Putamen (tissue), 1 donor: Measurements from ENCODE around the gene LCORL.
"Not testable (repeated sequence)": the region's sequence is repeated elsewhere in the genome, so short reads cannot be mapped to it uniquely, and the experiment has no call there.

ENCODE experiments used
- DNase-seq: peaks from one replicate; pipeline ENCODE4 v3.0.0-alpha.2; 2016; ENCODE audit warnings: low spot score

The LCORL gene

DNA sequence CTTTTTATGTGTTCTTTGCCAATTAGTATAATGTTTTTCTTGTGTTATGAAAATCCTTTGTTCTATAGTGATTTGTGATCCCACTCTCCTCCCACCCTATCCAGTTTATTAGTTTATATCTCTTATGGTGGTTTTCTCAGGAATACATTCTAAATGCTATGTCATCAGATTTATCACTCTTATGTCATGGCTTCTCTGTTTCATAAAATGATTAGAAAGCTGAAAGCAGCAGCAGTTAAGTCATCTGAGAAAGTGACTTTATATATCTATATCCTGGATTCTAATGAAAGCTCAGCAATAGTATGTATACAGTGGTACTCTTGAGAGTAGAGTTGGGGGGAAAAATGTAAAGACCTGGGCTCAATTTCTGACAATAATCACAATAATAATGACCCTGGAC is 169.6 kb downstream of the LCORL start:
- no peak for DNase-seq

DNA sequence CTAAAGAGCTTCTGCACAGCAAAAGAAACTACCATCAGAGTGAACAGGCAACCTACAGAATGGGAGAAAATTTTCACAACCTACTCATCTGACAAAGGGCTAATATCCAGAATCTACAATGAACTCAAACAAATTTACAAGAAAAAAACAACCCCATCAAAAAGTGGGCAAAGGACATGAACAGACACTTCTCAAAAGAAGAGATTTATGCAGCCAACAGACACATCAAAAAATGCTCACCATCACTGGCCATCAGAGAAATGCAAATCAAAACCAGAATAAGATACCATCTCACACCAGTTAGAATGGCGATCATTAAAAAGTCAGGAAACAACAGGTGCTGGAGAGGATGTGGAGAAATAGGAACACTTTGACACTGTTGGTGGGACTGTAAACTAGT is 171.3 kb downstream of the LCORL start:
- DNase-seq, result not testable (repeated sequence)

GRCh38 chr4:17846266-17846665 is 175.3 kb downstream of the LCORL start:
- DNase-seq, result no peak

DNA sequence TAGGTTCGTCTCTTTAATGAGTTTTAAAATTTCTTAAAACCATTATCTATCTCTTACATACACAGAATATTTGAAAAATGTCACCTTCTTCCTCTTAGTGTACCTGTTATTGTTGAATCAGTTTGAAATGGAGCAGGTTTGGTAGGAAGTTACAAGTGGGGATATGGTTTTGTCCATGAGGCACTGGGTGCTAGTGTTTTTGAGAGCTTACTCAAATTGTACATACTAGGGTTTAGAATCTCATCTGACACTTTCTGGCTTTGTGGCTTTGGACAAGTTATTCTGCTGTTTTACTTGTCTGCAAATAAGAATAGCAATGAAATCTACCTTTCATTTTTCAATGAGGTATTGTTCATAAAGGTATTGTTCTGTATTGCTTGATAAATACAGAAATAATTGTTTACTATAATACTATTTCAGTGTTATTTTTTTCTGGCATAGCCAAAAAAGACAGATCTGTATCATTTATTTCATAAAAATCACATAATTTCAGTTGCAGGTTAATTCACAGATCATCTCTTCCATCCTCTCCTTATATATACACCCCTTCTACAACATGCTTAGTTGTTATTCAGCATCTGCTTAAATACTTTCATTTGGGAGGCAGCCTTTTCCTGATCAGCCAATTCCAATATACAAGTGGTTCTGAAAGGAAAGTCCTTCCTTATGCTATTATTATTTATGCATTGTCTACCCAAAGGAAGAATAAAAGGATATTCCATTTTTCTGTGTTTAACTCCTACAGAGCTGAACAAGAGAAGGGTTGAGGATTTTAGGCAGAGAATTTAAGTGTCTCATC is 197.5 kb downstream of the LCORL start:
- DNase-seq, result no peak

DNA sequence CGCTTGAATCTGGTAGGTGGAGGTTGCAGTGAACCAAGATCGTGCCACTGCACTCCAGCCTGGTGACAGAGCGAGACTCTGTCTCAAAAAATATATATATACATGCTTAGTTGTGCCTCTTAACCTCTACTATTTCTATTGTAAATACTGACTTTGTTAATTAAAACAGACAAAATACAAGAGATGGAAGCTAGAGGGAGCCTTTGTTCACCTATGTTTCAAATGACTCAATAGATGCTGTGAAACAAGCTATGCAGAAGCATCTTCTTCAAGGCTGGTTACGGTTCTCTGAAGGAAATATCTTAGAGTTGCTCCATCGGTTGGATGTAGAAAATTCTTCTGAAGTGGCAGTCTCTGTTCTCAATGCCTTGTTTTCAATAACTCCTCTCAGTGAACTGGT is 204.5 kb downstream of the LCORL start:
- peak; percentile 43 for DNase-seq

GRCh38 chr4:17816142-17816541 is 205.4 kb downstream of the LCORL start:
- DNase-seq, result no peak

DNA sequence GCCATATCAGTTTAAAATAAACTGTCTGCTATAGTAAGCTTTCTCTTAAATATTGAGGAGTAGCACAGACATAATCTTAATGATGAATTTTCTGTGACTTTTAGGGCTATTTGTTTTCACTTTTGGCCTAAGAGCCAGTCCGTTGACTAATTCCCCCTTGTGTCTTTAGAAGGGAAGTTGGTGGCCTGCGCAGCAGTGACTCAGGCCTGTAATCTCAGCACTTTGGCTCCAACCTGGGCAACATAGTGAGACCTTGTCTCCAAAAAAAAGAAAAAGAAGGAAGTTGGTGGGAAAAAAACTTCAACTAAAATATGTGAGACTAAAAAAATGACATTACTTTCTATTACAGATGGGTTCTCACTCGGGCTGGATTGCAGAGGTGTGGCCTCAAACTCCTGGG is 207.4 kb downstream of the LCORL start:
- no peak for DNase-seq

DNA sequence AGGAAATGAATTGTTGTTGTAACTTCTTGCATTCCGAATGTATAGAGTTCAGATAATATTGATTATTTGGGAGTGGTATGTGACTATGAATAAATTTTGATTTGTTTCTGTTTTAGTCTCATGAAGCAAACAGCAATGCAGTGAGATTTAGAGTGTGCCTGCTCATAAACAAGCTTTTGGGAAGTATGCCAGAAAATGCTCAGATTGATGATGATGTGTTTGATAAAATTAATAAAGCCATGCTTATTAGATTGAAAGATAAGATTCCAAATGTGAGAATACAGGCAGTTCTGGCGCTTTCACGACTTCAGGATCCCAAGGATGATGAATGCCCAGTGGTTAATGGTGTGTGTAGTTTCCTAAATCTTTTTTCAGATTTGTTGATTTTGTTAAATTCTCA is 208.8 kb downstream of the LCORL start:
- no peak for DNase-seq

DNA sequence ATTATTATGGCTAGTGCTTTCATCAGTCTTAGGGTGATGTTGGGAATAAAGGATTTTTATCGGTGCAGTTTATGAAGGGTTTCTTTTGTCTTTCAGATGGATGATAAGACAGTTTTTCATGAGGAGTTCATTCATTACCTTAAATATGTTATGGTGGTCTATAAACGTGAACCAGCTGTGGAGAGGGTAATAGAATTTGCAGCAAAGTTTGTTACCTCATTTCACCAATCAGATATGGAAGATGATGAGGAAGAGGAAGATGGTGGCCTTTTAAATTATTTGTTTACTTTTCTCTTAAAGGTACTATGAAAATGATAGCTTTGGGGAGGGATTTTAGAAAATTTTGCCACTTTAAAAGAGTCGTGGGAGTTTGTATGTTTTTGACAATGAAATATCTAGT is 209.4 kb downstream of the LCORL start:
- DNase-seq, result no peak

GRCh38 chr4:17811078-17811603 is 210.4 kb downstream of the LCORL start:
- DNase-seq, result no peak

DNA sequence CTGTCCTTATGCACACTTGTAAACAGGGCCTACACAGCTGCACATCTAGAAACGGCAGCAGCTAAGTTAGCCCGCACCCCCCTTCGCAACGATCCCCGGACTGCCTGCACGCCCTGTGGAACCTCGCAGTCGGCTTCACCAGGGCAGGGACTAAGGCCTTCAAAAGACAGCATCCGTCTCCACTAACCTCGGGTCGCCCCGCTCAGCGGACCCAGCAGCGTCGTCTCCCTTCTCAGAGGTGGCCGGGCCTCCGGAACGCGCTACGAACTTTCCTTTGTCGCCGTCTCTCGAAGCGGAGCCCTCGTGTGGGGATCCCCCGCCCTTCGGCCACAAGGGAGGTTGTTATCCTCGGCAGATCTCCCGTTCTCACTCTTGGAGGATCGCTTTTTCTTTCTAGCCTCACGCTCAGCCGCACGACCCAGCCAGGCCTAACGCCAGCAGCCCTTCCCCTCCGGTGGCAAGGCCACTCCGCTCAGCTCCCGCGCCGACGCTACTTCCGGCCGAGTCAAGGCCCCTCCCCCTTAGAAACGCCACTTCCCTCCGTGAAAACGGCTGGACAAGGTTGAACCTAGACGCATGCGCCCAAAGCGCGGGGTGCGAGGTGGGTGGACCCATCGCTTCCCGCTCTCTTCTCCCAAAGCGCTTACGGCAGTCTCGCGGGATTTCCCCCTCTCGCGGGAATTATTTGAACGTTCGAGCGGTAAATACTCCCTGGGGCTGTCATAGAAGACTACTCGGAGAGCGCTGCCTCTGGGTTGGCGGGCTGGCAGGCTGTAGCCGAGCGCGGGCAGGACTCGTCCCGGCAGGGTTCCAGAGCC is 211.1 kb downstream of the LCORL start, which contains the start of the genes DCAF16 and NCAPG:
Gene DCAF16 (minus strand): TSS at position 498 of the 818 bp plus-strand sequence. CDS start 6,616 bp downstream, outside the sequence.
Gene NCAPG (plus strand): TSS at position 720 of the 818 bp plus-strand sequence. CDS start 99 bp downstream, outside the sequence.
- DNase-seq, result peak; percentile 99

DNA sequence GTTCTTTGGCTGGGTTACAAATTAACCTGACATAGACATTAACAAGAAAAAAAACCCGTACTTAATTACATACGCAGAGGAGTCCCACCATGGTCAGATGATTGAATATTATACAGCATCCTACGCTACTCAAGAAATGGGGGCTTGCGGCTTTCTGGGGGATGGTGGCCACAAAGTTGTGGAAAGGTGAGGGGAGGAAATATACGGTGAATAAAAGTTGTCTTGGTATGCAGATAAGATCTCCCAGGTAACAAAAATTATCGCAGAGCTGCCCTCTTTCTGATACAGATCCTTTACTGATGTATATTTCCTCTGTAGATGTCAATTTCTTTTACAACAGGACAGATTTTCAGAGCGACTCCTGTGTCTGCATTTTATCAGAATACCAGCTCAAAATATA is 211.9 kb downstream of the LCORL start:
- DNase-seq, result no peak

GRCh38 chr4:17807446-17807845 is 214.1 kb downstream of the LCORL start:
- no peak for DNase-seq

GRCh38 chr4:17805580-17806155 is 215.9 kb downstream of the LCORL start:
- DNase-seq, result no peak

DNA sequence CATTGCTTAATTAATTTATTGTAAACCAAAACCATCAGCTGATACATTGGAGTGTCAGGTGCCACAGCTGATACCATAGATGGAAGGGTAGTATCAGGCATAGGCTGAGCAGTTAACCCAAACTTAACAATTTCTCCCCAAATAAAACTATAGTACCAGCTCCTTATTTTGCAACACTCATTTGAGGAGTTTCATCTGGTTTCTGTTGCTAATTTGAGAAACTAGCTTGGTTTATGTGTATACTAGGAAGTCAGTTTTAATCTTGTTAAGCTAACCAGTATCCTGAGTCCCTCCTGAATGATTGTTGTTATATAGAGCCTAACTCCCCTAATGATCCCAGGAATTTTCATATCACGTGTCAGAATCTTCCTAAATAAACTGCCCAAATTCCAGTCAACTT is 223.7 kb downstream of the LCORL start:
- DNase-seq, result no peak

DNA sequence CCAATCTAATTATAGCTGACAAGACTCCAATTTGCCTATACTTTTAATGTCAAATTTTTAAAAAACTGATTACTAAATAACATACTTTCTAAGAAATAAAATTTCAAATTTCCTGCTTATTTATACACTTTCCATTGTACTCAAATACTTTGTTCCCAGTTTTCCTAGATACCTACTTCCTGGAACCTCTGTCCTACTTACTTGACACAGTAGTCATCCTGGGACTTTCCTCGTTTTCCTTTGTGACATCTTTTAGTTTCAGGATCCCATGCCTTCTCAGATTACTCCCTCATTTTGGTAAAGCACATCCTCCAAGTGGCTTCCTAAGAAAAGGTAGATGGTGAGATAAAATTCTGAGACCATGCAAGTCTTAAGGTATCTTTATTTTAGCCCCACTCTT is 226.8 kb downstream of the LCORL start:
- no peak for DNase-seq
